K562 (cell line): ENCODE results near the gene GLE1. TPM values are rescaled to one million over a fixed set of nuclear protein-coding genes. Genes with fewer than 3 reads are reported as not detected.

Experiments used
- ATAC-seq: fragments of 200-7000 bp; cut with Tn5 transposase; 3 replicates; pipeline ENCODE4 v1.9.1; 2020; ENCODE audit warnings: moderate library complexity
- BruUV-seq: library from RNA; stranded (reverse); fragments of 400-500 nt; replicated peaks from 2 replicates; lab custom pipeline; 2021; lab: Mats Ljungman, UMichigan
- CTCF ChIA-PET: fragments of 300-600 bp; formaldehyde crosslinking; extraction: SDS; loops from one replicate; lab custom pipeline; 2021; ENCODE audit warnings: low intra/inter-chr PET ratio; lab: Yijun Ruan, JAX
- POLR2A ChIA-PET: fragments of 300-600, 350-650 bp; sonication (Branson Sonifier 250); formaldehyde crosslinking; extraction: SDS; loops from one replicate; lab custom pipeline; 2021; ENCODE audit warnings: antibody characterized with exemption, inconsistent platforms; lab: Yijun Ruan, JAX
- DNase-seq, 4 experiments: peaks; one replicate each; pipeline versions ENCODE4 v3.0.0 to v3.0.0-alpha.2; 2011 to 2018; ENCODE audit warnings: low spot score in 3 of 4, mixed read lengths in 3 of 4; ENCODE audit errors: extremely low read depth in 1 of 4
- FAIRE-seq: peaks from 2 replicates; lab custom pipeline; 2011; peaks lifted over from hg19 to GRCh38; lab: Jason Lieb, UNC
- H2AFZ ChIP-seq: 2 replicates; pipeline ENCODE4 v1.6.0; 2011; ENCODE audit warnings: low read depth, low read length, control low read depth, inconsistent platforms
- H3K27ac ChIP-seq: fragments of 200-600 bp; 3 replicates; pipeline ENCODE4 v1.8.0; 2011; ENCODE audit warnings: low read depth, mild to moderate bottlenecking, control low read depth, inconsistent platforms, low read length, moderate library complexity, mixed read lengths; ENCODE audit errors: extremely low read depth
- H3K27me3 ChIP-seq, 2 experiments: fragments of 300-600 bp in 1 of 2; 2 replicates in 1 of 2; 3 replicates in 1 of 2; pipeline versions ENCODE4 v1.6.0 to v1.8.0; 2011; ENCODE audit warnings: inconsistent platforms in 2 of 2, low read length in 2 of 2, mild to moderate bottlenecking in 1 of 2, mixed read lengths in 1 of 2, moderate library complexity in 1 of 2; ENCODE audit not compliant: control insufficient read depth in 2 of 2, insufficient read depth in 2 of 2
- H3K36me3 ChIP-seq: fragments of 300-600 bp; 3 replicates; pipeline ENCODE4 v1.8.0; 2011; ENCODE audit warnings: mild to moderate bottlenecking, low read length, inconsistent platforms; ENCODE audit not compliant: control insufficient read depth, insufficient read depth
- H3K4me1 ChIP-seq, 2 experiments: fragments of 200-600 bp in 1 of 2; replicated peaks in 1 of 2; 2 replicates in 1 of 2; 3 replicates in 1 of 2; pipeline versions ENCODE4 v1.5.1 to v1.8.0; 2011; ENCODE audit warnings: inconsistent platforms in 2 of 2, low read length in 2 of 2, mild to moderate bottlenecking in 1 of 2, mixed read lengths in 1 of 2, moderate library complexity in 1 of 2; ENCODE audit not compliant: control insufficient read depth in 2 of 2, insufficient read depth in 2 of 2
- H3K4me2 ChIP-seq: 2 replicates; pipeline ENCODE4 v1.6.1; 2011; ENCODE audit warnings: low read length, control low read depth, inconsistent platforms, mixed read lengths; ENCODE audit not compliant: insufficient read depth
- H3K4me3 ChIP-seq: fragments of 200-600 bp; sonication (generic), shearing (Covaris generic); 2 replicates; pipeline ENCODE4 v1.5.1; 2016; ENCODE audit warnings: control low read depth, inconsistent platforms
- H3K79me2 ChIP-seq: fragments of 200-600 bp; 3 replicates; pipeline ENCODE4 v1.8.0; 2011; ENCODE audit warnings: low read length, inconsistent platforms; ENCODE audit not compliant: control insufficient read depth, insufficient read depth
- H3K9ac ChIP-seq, 2 experiments: 2 replicates each; pipeline versions ENCODE4 v1.6.0 to v1.6.1; 2011; ENCODE audit warnings: low read depth in 2 of 2, low read length in 2 of 2, control low read depth in 1 of 2, inconsistent platforms in 1 of 2, mild to moderate bottlenecking in 1 of 2, mixed read lengths in 1 of 2; ENCODE audit not compliant: insufficient read depth in 1 of 2
- H3K9me1 ChIP-seq: one replicate; pipeline ENCODE4 v1.6.0; 2011; ENCODE audit warnings: inconsistent platforms, mild to moderate bottlenecking, low read length, moderate library complexity; ENCODE audit not compliant: control insufficient read depth, insufficient read depth
- H3K9me3 ChIP-seq: replicated peaks from 2 replicates; pipeline ENCODE4 v1.5.1; 2011; ENCODE audit warnings: low read depth, low read length, inconsistent platforms; ENCODE audit not compliant: control insufficient read depth, insufficient read depth
- H4K20me1 ChIP-seq: replicated peaks from 2 replicates; pipeline ENCODE4 v1.6.1; 2011; ENCODE audit warnings: low read length, inconsistent platforms, mixed read lengths; ENCODE audit not compliant: control insufficient read depth, insufficient read depth
- BACH1 ChIP-seq: fragments of 200-800 bp; sonication (Bioruptor generic); IDR thresholded peaks from 2 replicates; pipeline ENCODE4 v1.6.1; 2016; ENCODE audit warnings: missing genetic modification characterization, missing compliant biosample characterization
- BMI1 ChIP-seq: fragments of 150-350 bp; IDR thresholded peaks from 2 replicates; pipeline ENCODE4 v1.6.1; 2014; ENCODE audit warnings: low read length
- KLF10 ChIP-seq: fragments of 250-450 bp; sonication (Bioruptor Pico); IDR thresholded peaks from 2 replicates; pipeline ENCODE4 v1.6.1; 2021; ENCODE audit warnings: matching md5 sums
- KLF13 ChIP-seq: fragments of 450-650 bp; IDR thresholded peaks from 2 replicates; pipeline ENCODE4 v1.6.1; 2016; ENCODE audit warnings: missing genetic modification characterization, low read depth, mild to moderate bottlenecking, missing compliant biosample characterization, moderate library complexity, borderline replicate concordance
- MYC ChIP-seq, 2 experiments: fragments of 250-450 bp in 1 of 2; sonication (Bioruptor Pico) in 1 of 2; IDR thresholded peaks; 2 replicates each; pipeline versions ENCODE4 v1.5.1 to v1.6.1; 2012 to 2021; ENCODE audit warnings: low read depth in 2 of 2, borderline replicate concordance in 1 of 2, improper control_type of control experiment in 1 of 2, low read length in 1 of 2, mild to moderate bottlenecking in 1 of 2, moderate library complexity in 1 of 2
- SRF ChIP-seq, 2 experiments: fragments of 250-450, 450-650 bp in 1 of 2; sonication (Bioruptor Pico) in 1 of 2; sonication (generic) in 1 of 2; formaldehyde crosslinking; IDR thresholded peaks; 2 replicates each; pipeline versions ENCODE4 v1.5.0 to v1.5.1; 2020 to 2022; ENCODE audit warnings: mild to moderate bottlenecking in 1 of 2, missing genetic modification reagents in 1 of 2
- TEAD2 ChIP-seq: fragments of 450-650 bp; IDR thresholded peaks from 2 replicates; pipeline ENCODE4 v1.6.1; 2016; ENCODE audit warnings: missing genetic modification characterization, control low read depth, missing compliant biosample characterization
- TSC22D4 ChIP-seq: fragments of 450-650 bp; IDR thresholded peaks from 2 replicates; pipeline ENCODE4 v1.6.1; 2016; ENCODE audit warnings: missing genetic modification characterization, missing biosample characterization, control low read depth
- ZKSCAN8 ChIP-seq: fragments of 200-800 bp; sonication (Bioruptor generic); IDR thresholded peaks from 2 replicates; pipeline ENCODE4 v1.6.1; 2016; ENCODE audit warnings: missing genetic modification characterization, missing compliant biosample characterization
- ZNF717 ChIP-seq: fragments of 250-450 bp; sonication (Bioruptor Pico); IDR thresholded peaks from 2 replicates; pipeline ENCODE4 v1.5.0; 2021
- WGBS: fragments of 100-300 bp; shearing (Covaris generic); methylation state at CpG from one replicate; pipeline ENCODE4 v1.1.6; 2016; ENCODE audit warnings: low coverage, mixed read lengths; ENCODE audit not compliant: insufficient coverage; ENCODE audit errors: missing lambda C conversion rate; 5-methylcytosine and 5-hydroxymethylcytosine counted together
- in situ Hi-C: fragments of 300-500 bp; cut with MboI; formaldehyde crosslinking; loops from 4 replicates; pipeline ENCODE4 v1.15.0; 2018; ENCODE audit warnings: inconsistent platforms, mixed read lengths
- intact Hi-C: fragments of 100-400 bp; cut with micrococcal nuclease; formaldehyde crosslinking; loops from 2 replicates; pipeline ENCODE4 v1.14.2; 2022
- polyA plus RNA-seq, 8 experiments: library from polyadenylated mRNA; depleted of rRNA in 4 of 8; stranded (reverse) in 5 of 8; unstranded in 3 of 8; fragments of >200 nt; fragmentation: Nextera tagmentation in 2 of 8; fragmentation: Illumina TruSeq in 1 of 8; extraction: Ambion mirVana in 2 of 8; extraction: Trizol in 1 of 8; gene quantifications; 2 replicates each; pipeline versions ENCODE4 v1.2.1 to v1.2.3, GENCODE V29; 2011 to 2014; ENCODE audit warnings: inconsistent platforms in 1 of 8, missing spikeins in 1 of 8
- total RNA-seq, 7 experiments: library from RNA; depleted of rRNA in 6 of 7; stranded (reverse); fragments of >200 nt in 6 of 7; fragmentation: Illumina TruSeq in 2 of 7; extraction: Trizol in 2 of 7; gene quantifications; 2 replicates each; pipeline versions ENCODE4 v1.2.1 to v1.2.3, GENCODE V29; 2011 to 2021; ENCODE audit warnings: low replicate concordance in 1 of 7
- TF ChIP-seq, protein P1 (sequence below): fragments of 250-450 bp; sonication (Bioruptor Pico); IDR thresholded peaks from 2 replicates; pipeline ENCODE4 v1.5.0; 2020; ENCODE audit warnings: mild to moderate bottlenecking

The GLE1 gene
- total and polyA plus RNA-seq, 9 of the 15 experiments (the other 6 are each of a cell fraction or from before 2014, with no cell fraction given): 15.9 to 44.8 (median 37.6) TPM

DNA sequence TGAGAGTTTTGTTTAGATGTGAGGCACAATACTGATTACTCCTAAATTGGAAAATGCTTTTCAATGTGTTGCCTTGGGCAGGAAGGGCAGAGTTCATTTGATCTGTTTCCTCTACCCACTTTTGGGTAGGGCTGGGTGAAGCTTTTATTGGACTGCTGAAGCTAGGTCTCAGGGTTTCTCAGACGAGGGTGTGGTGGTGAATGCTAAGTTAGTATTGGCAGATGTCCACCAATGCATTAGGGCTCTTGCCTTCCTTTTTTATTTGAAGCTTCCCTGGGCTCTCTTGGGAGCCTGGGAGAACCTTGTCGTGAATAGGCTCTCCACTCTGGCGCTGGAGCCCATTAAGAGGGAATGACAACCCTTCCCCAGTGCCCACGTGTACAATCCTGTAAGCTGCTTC, 71.0 kb downstream of the GLE1 start:
- intact Hi-C loops: no loop called here
- H3K36me3 ChIP-seq: no peaks in the 10 kb centered on the region
- no peak for DNase-seq

More for the DNA sequence above, 71.0 kb downstream of the GLE1 start:
- no peaks in the 10 kb centered on the region for H3K9me3 ChIP-seq
- FAIRE-seq (no peak), ATAC-seq (no peak)
- no peaks in the 10 kb centered on the region for H3K9me1 ChIP-seq
- ChIA-PET POLR2A (interaction anchor here (0.6 to 1.1 kb wide), 4 partner anchors 9 to 176 kb away, joined by 3 to 5 read pairs (median 3); no protein-coding TSS in a partner anchor), CTCF (no interaction called here)
- H3K27me3 ChIP-seq: 0 out of 5 replicates have a peak, but pooled peaks cover 0 to 4% of the 10 kb centered on the region in 2 experiments
- in situ Hi-C loops: no loop called here
- no peak overlapping the region for H3K4me2 ChIP-seq
- no peaks in the 10 kb centered on the region for H3K4me1 ChIP-seq
- H2AFZ ChIP-seq: no peak overlapping the region
- TF ChIP-seq SRF (CRISPR knock-in tag; IDR thresholded peaks at IDR 0.05) (no peak), KLF13 (no peak), ZKSCAN8 (no peak), KLF10 (no peak), MYC (IDR thresholded peaks at IDR 0.05; ENCODE audit: low read depth, low read length) (no peak), MYC (CRISPR knock-in tag; IDR thresholded peaks at IDR 0.05; ENCODE audit: borderline replicate concordance, low read depth) (no peak), TSC22D4 (tag) (no peak), ZNF717 (no peak), BMI1 (no peak), BACH1 (tag) (no peak), TEAD2 (tag) (no peak)
- TF ChIP-seq, protein P1, sequence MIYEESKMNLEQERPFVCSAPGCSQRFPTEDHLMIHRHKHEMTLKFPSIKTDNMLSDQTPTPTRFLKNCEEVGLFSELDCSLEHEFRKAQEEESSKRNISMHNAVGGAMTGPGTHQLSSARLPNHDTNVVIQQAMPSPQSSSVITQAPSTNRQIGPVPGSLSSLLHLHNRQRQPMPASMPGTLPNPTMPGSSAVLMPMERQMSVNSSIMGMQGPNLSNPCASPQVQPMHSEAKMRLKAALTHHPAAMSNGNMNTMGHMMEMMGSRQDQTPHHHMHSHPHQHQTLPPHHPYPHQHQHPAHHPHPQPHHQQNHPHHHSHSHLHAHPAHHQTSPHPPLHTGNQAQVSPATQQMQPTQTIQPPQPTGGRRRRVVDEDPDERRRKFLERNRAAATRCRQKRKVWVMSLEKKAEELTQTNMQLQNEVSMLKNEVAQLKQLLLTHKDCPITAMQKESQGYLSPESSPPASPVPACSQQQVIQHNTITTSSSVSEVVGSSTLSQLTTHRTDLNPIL (CRISPR knock-in tag): no peak
- H3K4me3 ChIP-seq: no peak overlapping the region
- BruUV-seq: no TSS peak
- H3K27ac ChIP-seq: no peak overlapping the region
- no peak overlapping the region; a peak in 1 of 4 replicates for H3K9ac ChIP-seq
- H4K20me1 ChIP-seq: no peaks in the 10 kb centered on the region; the same call in 1 of the 2 replicates
- no peaks in the 10 kb centered on the region for H3K79me2 ChIP-seq
- 18% methylated on average over 4 of the region's 4 CpGs for WGBS
